Mesendoderm (in vitro differentiated cells): ENCODE data around the gene ZFAND2B.

Experiments used
- DNase-seq: peaks from one replicate; pipeline ENCODE4 v3.0.0; 2013
- H2AK5ac ChIP-seq: 2 replicates; pipeline ENCODE4 v1.6.1; 2013; ENCODE audit warnings: low read length, inconsistent platforms
- H2BK120ac ChIP-seq: 2 replicates; pipeline ENCODE4 v1.6.1; 2013; ENCODE audit warnings: low read depth, mild to moderate bottlenecking, low read length, moderate library complexity, mixed read lengths
- H2BK15ac ChIP-seq: replicated peaks from 2 replicates; pipeline ENCODE4 v1.6.1; 2013; ENCODE audit warnings: low read depth, mild to moderate bottlenecking, moderate library complexity
- H2BK5ac ChIP-seq: 2 replicates; pipeline ENCODE4 v1.6.1; 2013; ENCODE audit warnings: low read length, inconsistent platforms
- H3K18ac ChIP-seq: 2 replicates; pipeline ENCODE4 v1.6.1; 2013; ENCODE audit warnings: mild to moderate bottlenecking, low read length, mixed read lengths
- H3K23ac ChIP-seq: one replicate; pipeline ENCODE4 v1.6.1; 2013; ENCODE audit warnings: low read length
- H3K27ac ChIP-seq: 2 replicates; pipeline ENCODE4 v1.5.1; 2013; ENCODE audit warnings: low read depth, mild to moderate bottlenecking, inconsistent platforms, low read length, moderate library complexity
- H3K27me3 ChIP-seq: 2 replicates; pipeline ENCODE4 v1.6.1; 2013; ENCODE audit warnings: low read length, control low read depth, mild to moderate bottlenecking, inconsistent platforms; ENCODE audit not compliant: insufficient read depth, poor library complexity
- H3K36me3 ChIP-seq: 2 replicates; pipeline ENCODE4 v1.6.1; 2013; ENCODE audit warnings: low read length, inconsistent platforms; ENCODE audit not compliant: control insufficient read depth, insufficient read depth
- H3K4ac ChIP-seq: one replicate; pipeline ENCODE4 v1.6.1; 2013; ENCODE audit warnings: low read depth, mild to moderate bottlenecking, low read length, moderate library complexity
- H3K4me1 ChIP-seq: 2 replicates; pipeline ENCODE4 v1.6.1; 2013; ENCODE audit warnings: low read depth, low read length, inconsistent platforms; ENCODE audit not compliant: control insufficient read depth
- H3K4me2 ChIP-seq: 2 replicates; pipeline ENCODE4 v1.6.1; 2013; ENCODE audit warnings: low read length
- H3K4me3 ChIP-seq: 2 replicates; pipeline ENCODE4 v1.5.1; 2013; ENCODE audit warnings: mild to moderate bottlenecking, low read length
- H3K56ac ChIP-seq: one replicate; pipeline ENCODE4 v1.6.1; 2013; ENCODE audit warnings: low read length
- H3K79me1 ChIP-seq: 2 replicates; pipeline ENCODE4 v1.6.1; 2013; ENCODE audit warnings: low read length, inconsistent platforms
- H3K79me2 ChIP-seq: 2 replicates; pipeline ENCODE4 v1.6.1; 2013; ENCODE audit warnings: mild to moderate bottlenecking, low read length; ENCODE audit not compliant: control insufficient read depth, insufficient read depth
- H3K9ac ChIP-seq: 2 replicates; pipeline ENCODE4 v1.6.1; 2013; ENCODE audit warnings: low read length, inconsistent platforms
- H4K5ac ChIP-seq: one replicate; pipeline ENCODE4 v1.6.1; 2013; ENCODE audit warnings: low read length
- H4K8ac ChIP-seq: one replicate; pipeline ENCODE4 v1.6.1; 2013; ENCODE audit warnings: low read depth, mild to moderate bottlenecking, control low read depth, low read length, moderate library complexity
- WGBS: extraction: QIAGEN DNeasy Blood & Tissue Kit; methylation state at CpG from one replicate; pipeline ENCODE4 v1.1.7; 2013; ENCODE audit warnings: low lambda C conversion rate, missing lambda C conversion rate; ENCODE audit not compliant: insufficient coverage; ENCODE audit errors: extremely low coverage; 5-methylcytosine and 5-hydroxymethylcytosine counted together

ZFAND2B gene

DNA sequence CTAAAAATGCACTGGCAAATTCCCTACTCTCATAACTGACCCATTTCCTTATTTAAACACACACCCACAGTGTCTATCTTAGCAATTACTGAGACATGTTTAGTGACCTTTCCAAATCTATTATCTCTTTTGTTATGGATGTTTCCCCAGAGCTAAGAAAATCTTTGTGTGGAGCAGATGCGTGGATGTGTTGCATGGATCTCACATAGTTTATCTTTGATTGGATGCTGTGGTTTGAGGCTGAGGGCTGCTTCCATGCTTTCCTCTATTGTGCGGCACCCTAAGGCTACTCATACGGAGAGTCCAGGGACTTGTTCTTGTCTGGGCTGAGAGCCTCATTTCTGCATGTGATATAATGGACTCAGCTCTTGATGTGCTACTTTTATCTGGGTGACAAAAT, 27.7 kb downstream of the ZFAND2B start:
- H3K36me3 ChIP-seq = peaks cover 14% of the 10 kb centered on the region
- no peak overlapping the region for H3K18ac ChIP-seq
- H2AK5ac ChIP-seq = no peak overlapping the region
- no peaks in the 10 kb centered on the region for H3K79me2 ChIP-seq
- no peak overlapping the region for H3K23ac ChIP-seq
- H4K5ac ChIP-seq = no peak overlapping the region
- H2BK5ac ChIP-seq = no peak overlapping the region
- no peak overlapping the region for H2BK15ac ChIP-seq
- H3K9ac ChIP-seq = no peak overlapping the region
- no peak overlapping the region for H3K27ac ChIP-seq
- no peak overlapping the region for H4K8ac ChIP-seq
- H3K56ac ChIP-seq = no peak overlapping the region
- no peak overlapping the region for H3K4ac ChIP-seq
- H3K4me1 ChIP-seq = no peaks in the 10 kb centered on the region
- no peak for DNase-seq
- H3K27me3 ChIP-seq = no peaks in the 10 kb centered on the region
- no peak overlapping the region for H3K4me3 ChIP-seq
- H2BK120ac ChIP-seq = no peak overlapping the region
- WGBS = no CpG with 5 or more reads among the region's 3 CpGs
- no peak overlapping the region for H3K4me2 ChIP-seq
- H3K79me1 ChIP-seq = peaks cover 2% of the 10 kb centered on the region

DNA sequence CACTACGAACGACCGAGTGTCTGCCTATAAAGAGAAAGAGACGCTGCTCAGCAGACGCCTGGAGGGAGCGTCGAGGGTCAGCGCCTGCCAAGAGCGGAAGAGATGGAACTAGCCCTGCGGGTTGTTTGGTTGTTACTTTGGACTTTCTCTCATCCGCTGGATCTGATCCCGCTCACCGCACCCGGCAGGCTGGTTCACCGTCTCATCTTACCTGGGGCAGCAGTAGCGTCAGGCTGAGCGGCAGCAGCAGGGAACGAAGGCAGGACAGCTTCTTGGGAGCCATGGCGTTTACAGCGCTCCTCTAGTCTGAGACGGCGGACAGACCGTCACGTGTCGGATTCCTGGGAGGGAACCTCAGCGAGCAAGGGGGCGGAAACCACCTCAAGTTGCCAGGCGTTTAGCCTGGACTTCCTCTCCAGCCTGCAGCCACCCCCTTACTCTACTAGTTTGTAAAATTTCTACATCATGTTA, 36.7 kb downstream of the ZFAND2B start:
- no CpG with 5 or more reads among the region's 28 CpGs for WGBS
- no peak overlapping the region for H3K9ac ChIP-seq

DNA sequence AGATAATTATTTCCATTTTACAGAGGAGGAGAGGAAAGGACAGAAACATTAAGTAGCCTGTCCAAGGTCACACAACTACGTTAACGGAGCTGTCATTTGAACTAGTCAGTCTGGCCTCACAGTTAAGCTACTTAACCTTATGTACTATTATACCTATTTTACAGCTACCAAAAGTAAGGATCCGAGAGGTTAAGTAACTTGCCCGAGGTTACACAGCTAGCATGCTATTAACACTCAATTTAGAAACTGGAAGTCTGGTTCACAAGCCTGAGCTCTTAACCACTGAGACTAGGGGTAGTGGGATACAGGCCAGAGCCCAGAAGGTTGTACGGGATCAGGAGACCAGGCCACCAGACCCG, 38.2 kb downstream of the ZFAND2B start:
- H3K4me3 ChIP-seq = peak overlapping the region; percentile 31
- WGBS = no CpG with 5 or more reads among the region's 6 CpGs
- H2BK120ac ChIP-seq = no peak overlapping the region
- H2BK15ac ChIP-seq = no peak overlapping the region
- H3K23ac ChIP-seq = no peak overlapping the region
- H3K4me1 ChIP-seq = peaks cover 2% of the 10 kb centered on the region
- H2AK5ac ChIP-seq = no peak overlapping the region
- peaks cover 7% of the 10 kb centered on the region for H3K79me1 ChIP-seq
- no peaks in the 10 kb centered on the region for H3K79me2 ChIP-seq
- H3K36me3 ChIP-seq = no peaks in the 10 kb centered on the region
- DNase-seq = no peak
- no peaks in the 10 kb centered on the region for H3K27me3 ChIP-seq
- peak overlapping the region; percentile 12 for H4K5ac ChIP-seq
- H3K56ac ChIP-seq = peak overlapping the region; percentile 82
- no peak overlapping the region for H3K27ac ChIP-seq
- H3K4ac ChIP-seq = peak overlapping the region; percentile 28
- peak overlapping the region; percentile 69 for H4K8ac ChIP-seq
- peak overlapping the region; percentile 22 for H3K4me2 ChIP-seq
- H2BK5ac ChIP-seq = no peak overlapping the region
- peak overlapping the region; percentile 55 for H3K9ac ChIP-seq
- H3K18ac ChIP-seq = peak overlapping the region; percentile 13

More for the DNA sequence above, 36.7 kb downstream of the ZFAND2B start:
- Histone ChIP-seq H4K8ac (no peak overlapping the region), H3K36me3 (no peaks in the 10 kb centered on the region), H3K27ac (no peak overlapping the region), H2BK15ac (no peak overlapping the region), H3K4me1 (peaks cover 2% of the 10 kb centered on the region), H3K4me3 (no peak overlapping the region), H2AK5ac (no peak overlapping the region), H4K5ac (no peak overlapping the region), H3K27me3 (no peaks in the 10 kb centered on the region), H3K79me2 (no peaks in the 10 kb centered on the region), H2BK120ac (no peak overlapping the region), H3K23ac (no peak overlapping the region), H3K79me1 (peaks cover 7% of the 10 kb centered on the region), H3K56ac (peak overlapping the region; percentile 1), H3K4me2 (no peak overlapping the region), H3K18ac (no peak overlapping the region), H2BK5ac (no peak overlapping the region), H3K4ac (no peak overlapping the region)
- no peak for DNase-seq

DNA sequence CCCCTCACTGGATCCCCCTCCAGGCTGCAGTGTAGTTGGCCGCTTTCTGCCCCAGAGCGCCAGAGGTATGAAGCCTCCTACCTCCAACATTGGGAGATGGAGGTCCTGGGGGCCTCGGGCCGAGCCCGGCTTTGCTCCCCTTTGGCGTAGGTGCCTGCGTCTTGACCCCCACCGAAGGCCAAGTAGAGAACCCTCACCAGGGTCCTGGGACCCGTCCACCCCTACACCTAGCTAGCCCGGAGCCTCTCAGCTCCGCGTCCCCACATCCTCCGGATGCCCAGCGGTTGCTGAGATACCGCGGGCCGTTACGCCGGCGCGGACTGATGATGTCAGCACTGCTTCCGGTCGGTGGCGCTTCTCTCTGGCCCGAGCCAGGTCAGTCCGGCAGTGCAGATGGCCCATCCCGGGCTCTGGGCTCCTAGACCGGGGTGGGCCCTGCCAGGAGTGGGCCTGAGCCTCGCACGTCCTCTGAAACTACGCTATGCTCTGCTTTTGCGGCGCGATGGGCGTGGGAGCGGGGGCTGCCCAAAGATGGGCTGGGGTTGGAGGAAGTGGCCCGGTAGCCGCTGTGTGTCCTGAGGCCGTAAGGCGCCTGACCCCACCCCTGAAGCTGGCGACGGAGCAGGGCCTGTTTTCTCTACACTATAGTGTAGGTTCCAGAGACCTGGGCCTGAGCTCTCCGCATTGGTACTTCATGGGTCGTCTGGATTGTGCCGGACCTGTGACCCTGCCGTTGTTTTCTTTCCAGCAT, 38.7 kb downstream of the ZFAND2B start, which contains the start of the genes GLB1L and STK16:
GLB1L (minus strand) TSS at position 297 of the 751 bp plus-strand sequence. CDS start 1,871 bp downstream, outside the sequence.
STK16 (plus strand) TSS at position 332 of the 751 bp plus-strand sequence. CDS start 521 bp downstream, outside the sequence.
- Histone ChIP-seq H3K27me3 (no peaks in the 10 kb centered on the region), H2BK5ac (peak within 1 kb of the TSS; percentile 76), H3K4me3 (peak within 1 kb of the TSS; percentile 95), H3K9ac (peak within 1 kb of the TSS; percentile 99), H3K79me2 (no peaks in the 10 kb centered on the region), H3K56ac (peak within 1 kb of the TSS; percentile 100), H3K4ac (peak within 1 kb of the TSS; percentile 59), H2BK15ac (no peak within 1 kb of the TSS), H3K18ac (peak within 1 kb of the TSS; percentile 13), H3K23ac (peak within 1 kb of the TSS; percentile 89), H2BK120ac (no peak within 1 kb of the TSS), H3K36me3 (no peaks in the 10 kb centered on the region), H3K79me1 (peaks cover 7% of the 10 kb centered on the region), H2AK5ac (peak within 1 kb of the TSS; percentile 22), H3K4me2 (peak within 1 kb of the TSS; percentile 78), H4K8ac (peak within 1 kb of the TSS; percentile 69), H3K4me1 (peaks cover 2% of the 10 kb centered on the region), H4K5ac (peak within 1 kb of the TSS; percentile 12), H3K27ac (no peak within 1 kb of the TSS)
- no CpG with 5 or more reads among the region's 46 CpGs for WGBS
- DNase-seq = peak; percentile 97

DNA sequence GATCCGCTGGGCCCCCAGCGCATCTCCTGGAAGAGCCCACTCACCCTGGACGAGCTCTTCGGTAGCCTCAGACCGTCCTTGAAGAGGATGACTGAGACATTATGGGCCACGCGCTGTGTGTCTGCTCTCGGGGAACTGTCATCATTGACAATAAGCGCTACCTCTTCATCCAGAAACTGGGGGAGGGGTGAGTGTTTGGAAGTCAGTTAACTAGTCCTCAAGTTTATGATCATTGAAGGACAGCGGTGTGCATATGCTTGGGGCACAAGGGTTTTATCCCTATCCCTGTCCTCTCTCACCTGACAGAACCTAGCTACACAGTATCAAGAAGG, 39.3 kb downstream of the ZFAND2B start:
- peak overlapping the region; percentile 59 for H3K4ac ChIP-seq
- no peak overlapping the region for H2BK5ac ChIP-seq
- H3K23ac ChIP-seq = no peak overlapping the region
- H3K18ac ChIP-seq = no peak overlapping the region
- H3K56ac ChIP-seq = peak overlapping the region; percentile 100
- peaks cover 7% of the 10 kb centered on the region for H3K79me1 ChIP-seq
- no peak overlapping the region for H4K5ac ChIP-seq
- no CpG with 5 or more reads among the region's 10 CpGs for WGBS
- H3K4me1 ChIP-seq = peaks cover 2% of the 10 kb centered on the region
- H3K27me3 ChIP-seq = no peaks in the 10 kb centered on the region
- no peaks in the 10 kb centered on the region for H3K79me2 ChIP-seq
- peak overlapping the region; percentile 99 for H3K9ac ChIP-seq
- H3K4me3 ChIP-seq = peak overlapping the region; percentile 95
- DNase-seq = no peak
- no peaks in the 10 kb centered on the region for H3K36me3 ChIP-seq
- H2BK15ac ChIP-seq = no peak overlapping the region
- H2BK120ac ChIP-seq = no peak overlapping the region
- no peak overlapping the region for H3K27ac ChIP-seq
- peak overlapping the region; percentile 78 for H3K4me2 ChIP-seq
- H2AK5ac ChIP-seq = peak overlapping the region; percentile 22
- no peak overlapping the region for H4K8ac ChIP-seq
